ENCODE data around the gene CCL19. TPM values are rescaled to one million over a fixed set of nuclear protein-coding genes. Genes with fewer than 3 reads are reported as not detected.
A peak's percentile ranks its signal among the peaks of the same experiment; 100 is the strongest.

CCL19 gene
- total RNA-seq, 1 donor from 2014 or later, result 1.1 TPM

- H3K9me3 ChIP-seq, result no peaks in the 10 kb centered on the region
- no peak for TF ChIP-seq CTCF (IDR thresholded peaks at IDR 0.05)
Observed at GRCh38 chr9:34656992-34657391, 34.1 kb downstream of the CCL19 start.

DNA sequence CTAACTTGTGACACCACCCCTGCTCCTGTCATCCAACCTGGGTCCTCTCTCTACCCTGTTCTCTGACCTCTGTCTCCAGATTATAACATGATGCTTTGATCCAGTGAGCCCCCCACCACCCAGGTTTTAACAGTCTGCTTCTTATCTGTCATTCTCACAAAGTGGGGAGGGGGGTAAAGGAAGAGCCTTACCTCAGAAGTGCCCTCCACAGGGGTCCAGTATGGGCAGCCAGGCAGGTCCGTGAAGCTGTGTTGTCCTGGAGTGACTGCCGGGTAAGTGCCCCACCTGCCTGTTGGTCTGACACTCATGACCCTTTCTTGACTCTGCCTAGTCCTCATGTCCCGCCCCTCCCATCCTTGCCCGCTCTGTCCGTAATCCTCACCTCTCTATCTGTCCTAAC is 35.7 kb downstream of the CCL19 start:
- Histone ChIP-seq H3K4me1 (peaks cover 31% of the 10 kb centered on the region), H3K27ac (no peak overlapping the region), H3K9me3 (no peaks in the 10 kb centered on the region), H3K4me3 (no peak overlapping the region), H3K27me3 (no peaks in the 10 kb centered on the region), H3K36me3 (no peaks in the 10 kb centered on the region)
- no peak for DNase-seq
- intact Hi-C loops (cut with DNase I), result no loop called here
- no peak for ATAC-seq
- no peak for TF ChIP-seq CTCF (IDR thresholded peaks at IDR 0.05)

More at GRCh38 chr9:34656992-34657391, 34.1 kb downstream of the CCL19 start:
- no peak overlapping the region for H3K4me3 ChIP-seq
- H3K27me3 ChIP-seq, result no peaks in the 10 kb centered on the region
- no peaks in the 10 kb centered on the region for H3K36me3 ChIP-seq
- intact Hi-C loops (cut with DNase I), result no loop called here
- peaks cover 27% of the 10 kb centered on the region for H3K4me1 ChIP-seq
- DNase-seq (no peak), ATAC-seq (no peak)
- H3K27ac ChIP-seq, result no peak overlapping the region

GRCh38 chr9:34654323-34655051 is 36.6 kb downstream of the CCL19 start:
- no peak for TF ChIP-seq CTCF (IDR thresholded peaks at IDR 0.05)
- Histone ChIP-seq H3K4me1 (peaks cover 31% of the 10 kb centered on the region), H3K4me3 (no peak overlapping the region), H3K27ac (peak overlapping the region; percentile 51), H3K9me3 (no peaks in the 10 kb centered on the region), H3K36me3 (peaks cover 5% of the 10 kb centered on the region), H3K27me3 (no peaks in the 10 kb centered on the region)
- no peak for DNase-seq
- intact Hi-C loops (cut with DNase I), result no loop called here
- ATAC-seq, result peak; percentile 4

GRCh38 chr9:34653151-34654072 is 37.7 kb downstream of the CCL19 start:
- Histone ChIP-seq H3K4me3 (no peak overlapping the region), H3K9me3 (no peaks in the 10 kb centered on the region), H3K4me1 (peaks cover 33% of the 10 kb centered on the region), H3K27ac (peak overlapping the region; percentile 82), H3K36me3 (peaks cover 16% of the 10 kb centered on the region), H3K27me3 (no peaks in the 10 kb centered on the region)
- no peak for TF ChIP-seq CTCF (IDR thresholded peaks at IDR 0.05)
- intact Hi-C loops (cut with DNase I), result no loop called here
- DNase-seq (no peak), ATAC-seq (no peak)

DNA sequence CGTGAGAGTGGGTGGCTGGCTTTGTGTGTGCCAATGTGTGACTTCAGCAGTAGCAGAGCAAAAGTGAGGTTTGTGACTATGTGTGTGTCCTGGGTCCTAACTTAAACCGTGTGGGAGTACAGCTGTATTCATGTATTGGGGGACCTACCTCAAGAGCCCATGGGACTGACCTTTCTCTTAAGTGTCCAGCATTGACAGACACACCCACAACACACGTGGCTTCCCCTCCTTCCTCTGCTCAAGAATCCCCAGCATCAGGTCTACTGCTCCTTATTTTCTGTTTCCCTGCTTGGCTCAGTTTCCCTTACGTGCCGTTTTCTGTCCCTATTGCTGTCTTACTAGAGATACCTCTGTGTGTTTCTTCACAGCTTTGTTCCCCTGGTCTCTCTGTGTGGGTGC is 38.5 kb downstream of the CCL19 start:
- intact Hi-C loops (cut with DNase I), result no loop called here
- no peak for ATAC-seq
- Histone ChIP-seq H3K27ac (peak overlapping the region; percentile 82), H3K4me3 (peak overlapping the region; percentile 47), H3K4me1 (peaks cover 42% of the 10 kb centered on the region), H3K36me3 (peaks cover 18% of the 10 kb centered on the region), H3K9me3 (no peaks in the 10 kb centered on the region), H3K27me3 (no peaks in the 10 kb centered on the region)
- no peak for DNase-seq
- no peak for TF ChIP-seq CTCF (IDR thresholded peaks at IDR 0.05)

All from upper lobe of right lung (tissue), 1 donor.